Astrocyte of the cerebellum (primary cell): ENCODE results near the gene FBXW5.

Experiments
- DNase-seq: peaks from one replicate; pipeline ENCODE4 v3.0.0-alpha.2; 2011; ENCODE audit warnings: low read depth
- H3K4me3 ChIP-seq: 2 replicates; pipeline ENCODE4 v1.5.1; 2011; ENCODE audit warnings: mild to moderate bottlenecking, low read depth, low read length, moderate library complexity
- in situ Hi-C: cut with HindIII; loops from 2 replicates; pipeline ENCODE4 v1.10.0; 2017; ENCODE audit warnings: low sequenced_read_pairs
- TF ChIP-seq, protein P1 (sequence below): IDR thresholded peaks from 2 replicates; pipeline ENCODE4 v1.5.1; 2012; ENCODE audit warnings: low read length, low read depth, moderate library complexity, mild to moderate bottlenecking; ENCODE audit errors: missing control alignments

FBXW5 gene

DNA sequence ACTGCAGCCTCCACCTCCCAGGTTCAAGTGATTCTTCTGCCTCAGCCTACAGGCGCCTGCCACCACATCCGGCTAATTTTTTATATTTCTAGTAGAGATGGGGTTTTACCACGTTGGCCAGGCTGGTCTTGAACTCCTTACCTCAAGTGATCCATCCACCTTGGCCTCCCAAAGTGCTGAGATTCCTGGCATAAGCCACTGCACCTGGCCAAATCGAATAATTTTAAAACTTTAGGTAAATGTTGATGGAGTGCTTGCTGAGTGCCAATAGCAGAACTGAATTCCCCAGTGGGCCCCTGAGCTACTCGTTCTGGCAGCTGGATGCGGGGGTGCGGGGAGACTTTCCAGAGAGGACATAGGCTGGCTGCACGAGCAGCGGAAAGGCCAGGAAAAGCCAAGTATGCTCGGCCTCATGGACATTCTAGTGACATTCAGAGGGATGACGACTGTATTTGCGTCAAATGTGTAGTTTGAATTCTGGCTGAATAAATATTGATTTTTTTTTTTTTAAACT is 41.4 kb downstream of the FBXW5 start:
- in situ Hi-C loops, result no loop called here
- TF ChIP-seq, protein P1, sequence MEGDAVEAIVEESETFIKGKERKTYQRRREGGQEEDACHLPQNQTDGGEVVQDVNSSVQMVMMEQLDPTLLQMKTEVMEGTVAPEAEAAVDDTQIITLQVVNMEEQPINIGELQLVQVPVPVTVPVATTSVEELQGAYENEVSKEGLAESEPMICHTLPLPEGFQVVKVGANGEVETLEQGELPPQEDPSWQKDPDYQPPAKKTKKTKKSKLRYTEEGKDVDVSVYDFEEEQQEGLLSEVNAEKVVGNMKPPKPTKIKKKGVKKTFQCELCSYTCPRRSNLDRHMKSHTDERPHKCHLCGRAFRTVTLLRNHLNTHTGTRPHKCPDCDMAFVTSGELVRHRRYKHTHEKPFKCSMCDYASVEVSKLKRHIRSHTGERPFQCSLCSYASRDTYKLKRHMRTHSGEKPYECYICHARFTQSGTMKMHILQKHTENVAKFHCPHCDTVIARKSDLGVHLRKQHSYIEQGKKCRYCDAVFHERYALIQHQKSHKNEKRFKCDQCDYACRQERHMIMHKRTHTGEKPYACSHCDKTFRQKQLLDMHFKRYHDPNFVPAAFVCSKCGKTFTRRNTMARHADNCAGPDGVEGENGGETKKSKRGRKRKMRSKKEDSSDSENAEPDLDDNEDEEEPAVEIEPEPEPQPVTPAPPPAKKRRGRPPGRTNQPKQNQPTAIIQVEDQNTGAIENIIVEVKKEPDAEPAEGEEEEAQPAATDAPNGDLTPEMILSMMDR, result no peak
- DNase-seq, result no peak
- H3K4me3 ChIP-seq, result no peak overlapping the region

- H3K4me3 ChIP-seq, result no peak overlapping the region
- TF ChIP-seq, protein P1, result no peak
Observed at GRCh38 chr9:136902259-136902821, 42.2 kb downstream of the FBXW5 start.

GRCh38 chr9:136901516-136902258 is 42.9 kb downstream of the FBXW5 start:
- in situ Hi-C loops, result no loop called here

More at GRCh38 chr9:136902259-136902821, 42.2 kb downstream of the FBXW5 start:
- in situ Hi-C loops, result no loop called here
- DNase-seq, result no peak

DNA sequence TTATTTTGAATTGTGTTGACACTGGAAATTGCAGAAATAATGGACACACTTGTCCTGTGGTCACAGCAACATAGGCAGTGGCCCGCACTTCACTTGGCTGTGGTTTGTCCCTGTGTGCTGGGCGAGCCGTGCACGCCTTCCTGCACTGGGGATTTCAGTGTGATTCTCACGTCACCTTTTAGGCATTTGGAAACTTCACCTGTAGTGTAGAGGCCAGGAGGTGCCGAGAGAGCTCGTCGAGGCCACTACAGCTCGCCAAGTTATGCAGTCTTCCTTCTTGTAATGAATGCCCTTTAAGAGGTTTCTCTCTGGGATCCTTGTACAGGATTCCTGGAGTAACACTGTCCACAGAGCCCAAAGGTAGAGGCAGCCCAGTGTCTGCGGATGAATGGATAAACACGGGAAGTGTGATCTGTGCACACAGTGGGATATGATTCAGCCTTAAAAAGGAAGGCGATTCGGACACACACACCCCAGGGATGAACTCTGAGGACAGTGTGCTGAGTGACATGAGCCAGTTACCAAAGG is 43.5 kb downstream of the FBXW5 start:
- H3K4me3 ChIP-seq, result no peak overlapping the region
- no peak for DNase-seq
- TF ChIP-seq, protein P1, result no peak
- in situ Hi-C loops, result no loop called here

More at GRCh38 chr9:136901516-136902258, 42.9 kb downstream of the FBXW5 start:
- no peak overlapping the region for H3K4me3 ChIP-seq
- no peak for DNase-seq
- TF ChIP-seq, protein P1, result no peak

- H3K4me3 ChIP-seq, result no peak overlapping the region
- in situ Hi-C loops, result no loop called here
- TF ChIP-seq, protein P1, result no peak
- DNase-seq, result no peak
Observed at GRCh38 chr9:136900556-136900955, 44.0 kb downstream of the FBXW5 start.

DNA sequence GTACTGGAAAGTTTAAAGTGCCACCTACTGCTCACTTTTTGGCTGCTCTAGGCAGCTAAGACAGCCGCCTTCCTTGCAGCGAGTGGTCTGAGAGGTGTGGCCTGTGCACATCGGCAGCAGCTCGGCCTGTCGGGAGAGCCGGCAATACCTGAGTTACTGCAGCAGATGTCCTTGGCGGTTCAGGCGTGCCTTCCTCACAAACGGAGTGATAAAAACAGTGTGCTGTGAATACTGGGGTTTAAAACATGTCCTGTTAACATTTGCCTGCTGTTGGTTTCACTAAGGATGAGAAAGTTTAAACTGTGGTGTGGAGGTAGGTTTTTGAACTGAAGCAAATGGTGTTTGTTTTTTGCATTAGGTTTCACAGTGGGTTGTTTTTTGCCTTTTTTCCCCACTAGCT is 45.3 kb downstream of the FBXW5 start:
- no peak for DNase-seq
- no peak overlapping the region for H3K4me3 ChIP-seq
- TF ChIP-seq, protein P1, result no peak
- in situ Hi-C loops, result no loop called here
